ENCODE data around the gene TSPAN33.

The TSPAN33 gene

GRCh38 chr7:129136887-129137642 is 7.4 kb upstream of the TSPAN33 start:
- peak in 1 of 2 donors; percentile 25 for DNase-seq

GRCh38 chr7:129143724-129144094 is 798 bp upstream of the TSPAN33 start:
- DNase-seq, result no peak

GRCh38 chr7:129144834-129145668 is 544 bp downstream of the TSPAN33 start:
- peak in 1 of 2 donors; percentile 17 for DNase-seq

GRCh38 chr7:129146237-129146979 is 1.9 kb downstream of the TSPAN33 start:
- DNase-seq, result peak in 1 of 2 donors; percentile 37

- DNase-seq, result no peak
Observed at GRCh38 chr7:129147731-129148130, 3.2 kb downstream of the TSPAN33 start.

- no peak for DNase-seq
Observed at GRCh38 chr7:129149511-129149910, 5.0 kb downstream of the TSPAN33 start.

GRCh38 chr7:129150199-129150996 is 5.9 kb downstream of the TSPAN33 start:
- no peak for DNase-seq

- no peak for DNase-seq
Observed at GRCh38 chr7:129157651-129158050, 13.1 kb downstream of the TSPAN33 start.

GRCh38 chr7:129159539-129159938 is 15.0 kb downstream of the TSPAN33 start:
- DNase-seq, result no peak

GRCh38 chr7:129160161-129160905 is 15.8 kb downstream of the TSPAN33 start:
- DNase-seq, result no peak

- no peak for DNase-seq
Observed at GRCh38 chr7:129161524-129162225, 17.2 kb downstream of the TSPAN33 start.

GRCh38 chr7:129162732-129163131 is 18.2 kb downstream of the TSPAN33 start:
- no peak for DNase-seq

GRCh38 chr7:129163875-129164544 is 19.5 kb downstream of the TSPAN33 start:
- peak in 1 of 2 donors; percentile 50 for DNase-seq

- DNase-seq, result no peak
Observed at GRCh38 chr7:129166745-129167144, 22.2 kb downstream of the TSPAN33 start.

- DNase-seq, result no peak
Observed at GRCh38 chr7:129167817-129168216, 23.3 kb downstream of the TSPAN33 start.

- no peak for DNase-seq
Observed at GRCh38 chr7:129168231-129169021, 23.9 kb downstream of the TSPAN33 start.

- no peak for DNase-seq
Observed at GRCh38 chr7:129169171-129169671, 24.7 kb downstream of the TSPAN33 start.

GRCh38 chr7:129169686-129170440 is 25.4 kb downstream of the TSPAN33 start:
- DNase-seq, result no peak
